GM23248 (cell line): ENCODE measurements around the gene GRIP2. TPM values are rescaled to one million over a fixed set of nuclear protein-coding genes. Genes with fewer than 3 reads are reported as not detected.

ENCODE experiments used
- DNase-seq: peaks from one replicate; pipeline ENCODE4 v3.0.0-alpha.2; 2015
- H2AFZ ChIP-seq: fragments of 200-600 bp; sonication (generic); 2 replicates; pipeline ENCODE4 v1.6.1; 2016; ENCODE audit warnings: antibody characterized with exemption
- H3F3A ChIP-seq: fragments of 200-600 bp; sonication (generic); 2 replicates; pipeline ENCODE4 v1.6.1; 2016; ENCODE audit warnings: mild to moderate bottlenecking, antibody characterized with exemption, mixed run types; ENCODE audit not compliant: insufficient read depth
- H3K27ac ChIP-seq: fragments of 200-600 bp; sonication (generic); 2 replicates; pipeline ENCODE4 v1.5.1; 2016; ENCODE audit warnings: mild to moderate bottlenecking
- H3K27me3 ChIP-seq: fragments of 200-600 bp; sonication (generic); replicated peaks from 2 replicates; pipeline ENCODE4 v1.6.1; 2016; ENCODE audit warnings: mild to moderate bottlenecking; ENCODE audit not compliant: insufficient read depth
- H3K36me3 ChIP-seq: fragments of 200-600 bp; sonication (generic); 2 replicates; pipeline ENCODE4 v1.6.1; 2016; ENCODE audit warnings: low read depth, mild to moderate bottlenecking
- H3K4me1 ChIP-seq: fragments of 200-600 bp; sonication (generic); 2 replicates; pipeline ENCODE4 v1.6.1; 2016; ENCODE audit warnings: mild to moderate bottlenecking; ENCODE audit not compliant: insufficient read depth
- H3K4me2 ChIP-seq: fragments of 200-600 bp; sonication (generic); one replicate; pipeline ENCODE4 v1.6.1; 2016; ENCODE audit warnings: mild to moderate bottlenecking; ENCODE audit not compliant: unreplicated experiment
- H3K4me3 ChIP-seq: fragments of 200-600 bp; sonication (generic); 2 replicates; pipeline ENCODE4 v1.5.1; 2016; ENCODE audit warnings: mild to moderate bottlenecking
- H3K79me2 ChIP-seq: fragments of 200-600 bp; sonication (generic); 2 replicates; pipeline ENCODE4 v1.6.1; 2016; ENCODE audit warnings: mild to moderate bottlenecking; ENCODE audit not compliant: insufficient read depth
- H3K9ac ChIP-seq: fragments of 200-600 bp; sonication (generic); 2 replicates; pipeline ENCODE4 v1.6.1; 2016; ENCODE audit warnings: mild to moderate bottlenecking
- H3K9me2 ChIP-seq: fragments of 200-600 bp; sonication (generic); 2 replicates; pipeline ENCODE4 v1.6.1; 2016; ENCODE audit warnings: mixed run types, mild to moderate bottlenecking, moderate library complexity; ENCODE audit not compliant: insufficient read depth
- H3K9me3 ChIP-seq: fragments of 200-600 bp; sonication (generic); one replicate; pipeline ENCODE4 v1.6.1; 2017; ENCODE audit warnings: low read depth
- H4K20me1 ChIP-seq: fragments of 200-600 bp; sonication (generic); 2 replicates; pipeline ENCODE4 v1.6.0; 2016; ENCODE audit not compliant: insufficient read depth
- EZH2 ChIP-seq: fragments of 200-600 bp; sonication (generic); IDR thresholded peaks from 2 replicates; pipeline ENCODE4 v1.6.1; 2018; ENCODE audit warnings: antibody characterized with exemption, mild to moderate bottlenecking; ENCODE audit not compliant: insufficient read depth, poor library complexity, severe bottlenecking
- EZH2phosphoT487 ChIP-seq: fragments of 200-600 bp; sonication (generic); IDR thresholded peaks from 2 replicates; pipeline ENCODE4 v1.6.1; 2018; ENCODE audit warnings: antibody characterized with exemption, moderate library complexity, mild to moderate bottlenecking, low read depth; ENCODE audit not compliant: insufficient read depth
- WGBS, 2 experiments: methylation state at CpG; one replicate each; pipeline ENCODE4 v1.1.6; 2015 to 2017; ENCODE audit warnings: low lambda C conversion rate in 2 of 2, low coverage in 1 of 2; ENCODE audit errors: missing lambda C conversion rate in 2 of 2; 5-methylcytosine and 5-hydroxymethylcytosine counted together
- in situ Hi-C: fragments of 300-500 bp; cut with MboI; formaldehyde crosslinking; loops from 2 replicates; pipeline ENCODE4 v1.15.0; 2020
- polyA plus RNA-seq: library from polyadenylated mRNA; unstranded; fragments of >200 nt; fragmentation: Nextera tagmentation; extraction: Ambion mirVana; gene quantifications from 2 replicates; pipeline ENCODE4 v1.2.1, GENCODE V29; 2016
- total RNA-seq: library from RNA; depleted of rRNA; stranded (reverse); fragments of >200 nt; shearing (Covaris generic); gene quantifications from 2 replicates; pipeline ENCODE4 v1.2.3, GENCODE V29; 2014

GRIP2 gene
- total and polyA plus RNA-seq, 2 experiments from 2014 or later, result 0.11 to 0.14 TPM

DNA sequence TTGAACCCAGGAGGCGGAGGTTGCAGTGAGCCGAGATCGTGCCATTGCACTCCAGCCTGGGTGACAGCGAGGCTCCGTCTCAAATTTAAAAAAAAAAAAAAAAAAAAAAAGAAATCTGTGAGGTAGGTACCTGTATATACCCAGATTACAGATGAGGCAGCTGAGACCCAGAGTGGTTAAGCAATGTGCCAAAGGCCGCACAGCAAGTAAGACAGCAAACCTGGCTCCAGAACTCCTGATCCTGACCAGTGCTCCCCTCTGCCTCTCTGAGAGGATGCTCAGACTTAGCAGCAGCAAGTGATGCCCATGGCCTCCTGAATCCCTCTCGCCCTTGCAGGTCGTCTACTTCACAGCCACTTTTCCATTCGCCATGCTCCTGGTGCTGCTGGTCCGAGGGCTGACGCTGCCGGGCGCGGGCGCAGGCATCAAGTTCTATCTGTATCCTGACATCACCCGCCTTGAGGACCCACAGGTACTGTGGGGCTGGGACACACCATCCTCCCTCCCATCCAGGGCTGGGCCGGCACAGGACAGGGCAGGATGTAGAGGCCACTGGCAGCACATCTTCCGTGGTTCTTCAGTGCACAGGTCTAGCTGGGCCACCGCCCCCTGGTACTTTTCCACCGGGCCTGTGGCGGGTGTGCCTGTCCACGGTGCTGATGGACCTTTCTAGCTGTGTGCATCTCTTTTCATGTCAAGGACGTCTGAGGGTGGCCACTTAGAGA is 73.8 kb downstream of the GRIP2 start:
- H3K27me3 ChIP-seq, result no peaks in the 10 kb centered on the region
- peaks cover 4% of the 10 kb centered on the region; the same call in 1 of the 2 replicates for H3F3A ChIP-seq
- 0 out of 2 replicates have a peak, but pooled peaks cover 4% of the 10 kb centered on the region for H3K36me3 ChIP-seq
- no peaks in the 10 kb centered on the region for H4K20me1 ChIP-seq
- no peaks in the 10 kb centered on the region for H3K9me2 ChIP-seq
- WGBS, 2 experiments, result 94 to 95% methylated on average over 23 of the region's 23 CpGs
- in situ Hi-C loops, result loop anchor here (5.0 kb wide), 1 partner anchor 264 kb away; no protein-coding TSS in a partner anchor
- peaks cover 3% of the 10 kb centered on the region for H3K4me1 ChIP-seq
- no peak for DNase-seq
- no peak overlapping the region for H3K4me2 ChIP-seq
- no peak overlapping the region for H2AFZ ChIP-seq
- no peak overlapping the region for H3K9ac ChIP-seq
- H3K27ac ChIP-seq, result no peak overlapping the region
- no peaks in the 10 kb centered on the region for H3K9me3 ChIP-seq
- no peak overlapping the region for H3K4me3 ChIP-seq
- no peak for TF ChIP-seq EZH2
- TF ChIP-seq EZH2phosphoT487, result no peak
- no peaks in the 10 kb centered on the region for H3K79me2 ChIP-seq

DNA sequence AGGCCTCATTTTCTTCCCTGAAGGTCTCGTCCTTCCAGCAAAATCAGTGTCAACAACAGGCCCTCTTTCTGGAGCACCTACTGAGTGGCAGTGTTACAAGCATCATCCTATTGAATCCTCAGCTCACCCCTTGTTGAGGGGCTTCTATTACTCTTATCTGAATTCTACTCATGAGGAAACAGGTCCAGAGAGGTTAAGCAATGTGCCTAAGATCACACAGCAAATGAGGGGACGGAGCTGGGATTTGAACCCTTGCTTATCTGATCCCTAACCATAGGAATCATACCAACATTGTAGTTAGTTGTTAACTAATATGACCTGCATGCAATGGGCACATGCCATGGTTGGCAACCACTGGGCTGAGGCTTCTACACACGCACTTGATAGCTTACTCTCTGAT is 74.7 kb downstream of the GRIP2 start:
- no peaks in the 10 kb centered on the region for H4K20me1 ChIP-seq
- H3K9ac ChIP-seq, result no peak overlapping the region
- no peaks in the 10 kb centered on the region for H3K79me2 ChIP-seq
- H3K9me2 ChIP-seq, result no peaks in the 10 kb centered on the region
- H3K4me1 ChIP-seq, result peaks cover 9% of the 10 kb centered on the region
- DNase-seq, result no peak
- H3K9me3 ChIP-seq, result no peaks in the 10 kb centered on the region
- no peak overlapping the region for H3K27ac ChIP-seq
- TF ChIP-seq EZH2, result no peak
- H3K4me2 ChIP-seq, result no peak overlapping the region
- H2AFZ ChIP-seq, result no peak overlapping the region
- H3K4me3 ChIP-seq, result no peak overlapping the region
- in situ Hi-C loops, result loop anchor here (5.0 kb wide), 1 partner anchor 263 kb away; no protein-coding TSS in a partner anchor
- H3F3A ChIP-seq, result peaks cover 3% of the 10 kb centered on the region; the same call in 1 of the 2 replicates
- 91 to 96% methylated on average over 3 of the region's 3 CpGs for WGBS, 2 experiments
- no peaks in the 10 kb centered on the region for H3K27me3 ChIP-seq
- H3K36me3 ChIP-seq, result 0 out of 2 replicates have a peak, but pooled peaks cover 4% of the 10 kb centered on the region

DNA sequence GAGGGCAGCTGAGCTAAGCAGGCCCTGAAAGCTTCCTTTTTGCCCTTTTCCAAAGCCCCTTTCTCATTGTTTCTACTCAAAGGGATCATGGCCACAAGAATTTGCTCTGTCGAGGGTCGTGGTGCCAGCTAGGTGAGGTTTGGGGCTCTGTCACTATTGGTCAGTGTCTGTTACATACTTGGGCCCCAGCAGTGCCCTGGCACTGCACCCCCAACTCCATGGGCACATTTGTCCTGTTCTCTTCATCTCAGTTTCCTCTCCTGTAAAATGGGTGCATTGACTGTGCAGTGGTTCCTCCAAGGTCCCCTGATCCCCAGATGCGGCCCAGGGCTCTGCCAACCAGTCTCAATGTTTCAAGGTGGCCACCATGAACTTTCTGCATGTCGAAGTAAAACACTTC is 75.6 kb downstream of the GRIP2 start:
- DNase-seq, result no peak
- Histone ChIP-seq H3K79me2 (no peaks in the 10 kb centered on the region), H3K27ac (no peak overlapping the region), H3K4me2 (no peak overlapping the region), H3K9me3 (no peaks in the 10 kb centered on the region), H3K4me1 (peaks cover 14% of the 10 kb centered on the region), H3K36me3 (0 out of 2 replicates have a peak, but pooled peaks cover 4% of the 10 kb centered on the region), H2AFZ (no peak overlapping the region), H3K4me3 (no peak overlapping the region), H3F3A (peaks cover 12% of the 10 kb centered on the region), H4K20me1 (no peaks in the 10 kb centered on the region), H3K27me3 (no peaks in the 10 kb centered on the region), H3K9ac (no peak overlapping the region), H3K9me2 (no peaks in the 10 kb centered on the region)
- no peak for TF ChIP-seq EZH2phosphoT487
- no peak for TF ChIP-seq EZH2
- WGBS, 2 experiments, result 91 to 95% methylated on average over 4 of the region's 4 CpGs
- in situ Hi-C loops, result loop anchor here (5.0 kb wide), 1 partner anchor 202 kb away; no protein-coding TSS in a partner anchor

DNA sequence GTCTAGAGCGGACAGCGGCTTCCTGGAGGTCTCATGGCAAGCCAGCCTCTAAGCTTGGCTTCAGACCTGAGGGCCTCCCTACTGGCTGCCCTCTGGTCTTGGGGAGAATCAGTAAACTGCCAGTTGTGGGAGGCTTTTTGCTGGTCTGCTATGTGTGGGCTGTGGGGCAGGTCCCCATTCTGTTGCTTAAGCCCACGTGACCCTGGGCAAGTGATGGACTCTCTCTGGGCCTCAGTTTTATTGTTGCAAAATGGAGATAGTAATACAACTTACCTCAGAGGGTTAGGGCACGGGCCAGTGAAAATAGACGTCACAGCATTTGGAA is 76.0 kb downstream of the GRIP2 start:
- Histone ChIP-seq H3K27me3 (no peaks in the 10 kb centered on the region), H3F3A (peaks cover 16% of the 10 kb centered on the region), H3K9me2 (no peaks in the 10 kb centered on the region), H3K9me3 (no peaks in the 10 kb centered on the region), H3K36me3 (0 out of 2 replicates have a peak, but pooled peaks cover 4% of the 10 kb centered on the region), H3K4me3 (no peak overlapping the region), H4K20me1 (no peaks in the 10 kb centered on the region), H3K27ac (no peak overlapping the region), H3K9ac (no peak overlapping the region), H3K4me1 (peaks cover 18% of the 10 kb centered on the region), H3K4me2 (no peak overlapping the region), H3K79me2 (no peaks in the 10 kb centered on the region), H2AFZ (no peak overlapping the region)
- no peak for DNase-seq
- TF ChIP-seq EZH2phosphoT487 (no peak), EZH2 (no peak)
- in situ Hi-C loops, result loop anchor here (5.0 kb wide), 1 partner anchor 202 kb away; no protein-coding TSS in a partner anchor
- WGBS, 2 experiments, result 80% methylated on average over 5 of the region's 5 CpGs
